ENCODE results near the gene SLC27A3. TPM values are rescaled to one million over a fixed set of nuclear protein-coding genes. Genes with fewer than 3 reads are reported as not detected.
A peak's percentile ranks its signal among the peaks of the same experiment; 100 is the strongest.

Gene SLC27A3
- polyA plus RNA-seq, 2 of the 4 experiments (the other 2 are of a cell fraction), result 1.3 to 2.1 TPM

GRCh38 chr1:153727463-153728304 is 47.5 kb upstream of the SLC27A3 start, which contains the start of gene INTS3 (continued):
- TF ChIP-seq, protein P1, sequence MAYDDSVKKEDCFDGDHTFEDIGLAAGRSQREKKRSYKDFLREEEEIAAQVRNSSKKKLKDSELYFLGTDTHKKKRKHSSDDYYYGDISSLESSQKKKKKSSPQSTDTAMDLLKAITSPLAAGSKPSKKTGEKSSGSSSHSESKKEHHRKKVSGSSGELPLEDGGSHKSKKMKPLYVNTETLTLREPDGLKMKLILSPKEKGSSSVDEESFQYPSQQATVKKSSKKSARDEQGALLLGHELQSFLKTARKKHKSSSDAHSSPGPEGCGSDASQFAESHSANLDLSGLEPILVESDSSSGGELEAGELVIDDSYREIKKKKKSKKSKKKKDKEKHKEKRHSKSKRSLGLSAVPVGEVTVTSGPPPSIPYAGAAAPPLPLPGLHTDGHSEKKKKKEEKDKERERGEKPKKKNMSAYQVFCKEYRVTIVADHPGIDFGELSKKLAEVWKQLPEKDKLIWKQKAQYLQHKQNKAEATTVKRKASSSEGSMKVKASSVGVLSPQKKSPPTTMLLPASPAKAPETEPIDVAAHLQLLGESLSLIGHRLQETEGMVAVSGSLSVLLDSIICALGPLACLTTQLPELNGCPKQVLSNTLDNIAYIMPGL (CRISPR knock-in tag; IDR thresholded peaks at IDR 0.05; ENCODE audit: borderline replicate concordance), result no peak
- TF ChIP-seq JUNB (IDR thresholded peaks at IDR 0.05) (no peak), FOXS1 (CRISPR knock-in tag; IDR thresholded peaks at IDR 0.05) (no peak), TP53 (CRISPR knock-in tag; IDR thresholded peaks at IDR 0.05) (no peak), HOXB5 (CRISPR knock-in tag; IDR thresholded peaks at IDR 0.05) (peak; percentile 69; the same call in 1 of the 2 replicates), MAX (IDR thresholded peaks at IDR 0.05) (peak; percentile 97), RFX5 (IDR thresholded peaks at IDR 0.05) (no peak), RCOR1 (IDR thresholded peaks at IDR 0.05; ENCODE audit: low read depth, low read length) (no peak), NPAS2 (CRISPR knock-in tag; IDR thresholded peaks at IDR 0.05; ENCODE audit: borderline replicate concordance) (no peak), RNF2 (IDR thresholded peaks at IDR 0.05; ENCODE audit: borderline replicate concordance, low read depth) (no peak), POLR2A (IDR thresholded peaks at IDR 0.05; ENCODE audit: low read length) (peak; percentile 84), ZNF302 (CRISPR knock-in tag; IDR thresholded peaks at IDR 0.05) (no peak), PBX3 (IDR thresholded peaks at IDR 0.05) (peak; percentile 94), HDAC2 (IDR thresholded peaks at IDR 0.05) (no peak), MAFK (IDR thresholded peaks at IDR 0.05; ENCODE audit: partially characterized antibody) (no peak), CEBPB (IDR thresholded peaks at IDR 0.05) (no peak), ESRRA (IDR thresholded peaks at IDR 0.05; ENCODE audit: borderline replicate concordance, low read length) (no peak), EP300 (IDR thresholded peaks at IDR 0.05) (no peak), GATA3 (IDR thresholded peaks at IDR 0.05; ENCODE audit: borderline replicate concordance) (no peak), CHD2 (IDR thresholded peaks at IDR 0.05; ENCODE audit: low read length, partially characterized antibody) (no peak), RARB (CRISPR knock-in tag; IDR thresholded peaks at IDR 0.05) (no peak), MYC (IDR thresholded peaks at IDR 0.05; ENCODE audit: borderline replicate concordance, low read length) (no peak), CHD4 (IDR thresholded peaks at IDR 0.05; ENCODE audit: borderline replicate concordance) (no peak), EHF (CRISPR knock-in tag; IDR thresholded peaks at IDR 0.05) (0 out of 2 replicates have a peak, but pooled peaks have one; percentile 14), NFE2L2 (conservative IDR thresholded peaks at IDR 0.05; ENCODE audit: low read length) (no peak), HES2 (IDR thresholded peaks at IDR 0.05) (no peak), CBX2 (IDR thresholded peaks at IDR 0.05; ENCODE audit: borderline replicate concordance, low read depth) (no peak), TFCP2L1 (CRISPR knock-in tag; IDR thresholded peaks at IDR 0.05) (no peak)
- TF ChIP-seq, protein P2, sequence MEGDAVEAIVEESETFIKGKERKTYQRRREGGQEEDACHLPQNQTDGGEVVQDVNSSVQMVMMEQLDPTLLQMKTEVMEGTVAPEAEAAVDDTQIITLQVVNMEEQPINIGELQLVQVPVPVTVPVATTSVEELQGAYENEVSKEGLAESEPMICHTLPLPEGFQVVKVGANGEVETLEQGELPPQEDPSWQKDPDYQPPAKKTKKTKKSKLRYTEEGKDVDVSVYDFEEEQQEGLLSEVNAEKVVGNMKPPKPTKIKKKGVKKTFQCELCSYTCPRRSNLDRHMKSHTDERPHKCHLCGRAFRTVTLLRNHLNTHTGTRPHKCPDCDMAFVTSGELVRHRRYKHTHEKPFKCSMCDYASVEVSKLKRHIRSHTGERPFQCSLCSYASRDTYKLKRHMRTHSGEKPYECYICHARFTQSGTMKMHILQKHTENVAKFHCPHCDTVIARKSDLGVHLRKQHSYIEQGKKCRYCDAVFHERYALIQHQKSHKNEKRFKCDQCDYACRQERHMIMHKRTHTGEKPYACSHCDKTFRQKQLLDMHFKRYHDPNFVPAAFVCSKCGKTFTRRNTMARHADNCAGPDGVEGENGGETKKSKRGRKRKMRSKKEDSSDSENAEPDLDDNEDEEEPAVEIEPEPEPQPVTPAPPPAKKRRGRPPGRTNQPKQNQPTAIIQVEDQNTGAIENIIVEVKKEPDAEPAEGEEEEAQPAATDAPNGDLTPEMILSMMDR (IDR thresholded peaks at IDR 0.05), result no peak
- TF ChIP-seq, protein P3, sequence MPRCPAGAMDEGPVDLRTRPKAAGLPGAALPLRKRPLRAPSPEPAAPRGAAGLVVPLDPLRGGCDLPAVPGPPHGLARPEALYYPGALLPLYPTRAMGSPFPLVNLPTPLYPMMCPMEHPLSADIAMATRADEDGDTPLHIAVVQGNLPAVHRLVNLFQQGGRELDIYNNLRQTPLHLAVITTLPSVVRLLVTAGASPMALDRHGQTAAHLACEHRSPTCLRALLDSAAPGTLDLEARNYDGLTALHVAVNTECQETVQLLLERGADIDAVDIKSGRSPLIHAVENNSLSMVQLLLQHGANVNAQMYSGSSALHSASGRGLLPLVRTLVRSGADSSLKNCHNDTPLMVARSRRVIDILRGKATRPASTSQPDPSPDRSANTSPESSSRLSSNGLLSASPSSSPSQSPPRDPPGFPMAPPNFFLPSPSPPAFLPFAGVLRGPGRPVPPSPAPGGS (IDR thresholded peaks at IDR 0.05), result peak; percentile 67; the same call in 2 of the 3 replicates
- TF ChIP-seq, protein P4, sequence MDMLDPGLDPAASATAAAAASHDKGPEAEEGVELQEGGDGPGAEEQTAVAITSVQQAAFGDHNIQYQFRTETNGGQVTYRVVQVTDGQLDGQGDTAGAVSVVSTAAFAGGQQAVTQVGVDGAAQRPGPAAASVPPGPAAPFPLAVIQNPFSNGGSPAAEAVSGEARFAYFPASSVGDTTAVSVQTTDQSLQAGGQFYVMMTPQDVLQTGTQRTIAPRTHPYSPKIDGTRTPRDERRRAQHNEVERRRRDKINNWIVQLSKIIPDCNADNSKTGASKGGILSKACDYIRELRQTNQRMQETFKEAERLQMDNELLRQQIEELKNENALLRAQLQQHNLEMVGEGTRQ (IDR thresholded peaks at IDR 0.05), result no peak
- TF ChIP-seq, protein P5, sequence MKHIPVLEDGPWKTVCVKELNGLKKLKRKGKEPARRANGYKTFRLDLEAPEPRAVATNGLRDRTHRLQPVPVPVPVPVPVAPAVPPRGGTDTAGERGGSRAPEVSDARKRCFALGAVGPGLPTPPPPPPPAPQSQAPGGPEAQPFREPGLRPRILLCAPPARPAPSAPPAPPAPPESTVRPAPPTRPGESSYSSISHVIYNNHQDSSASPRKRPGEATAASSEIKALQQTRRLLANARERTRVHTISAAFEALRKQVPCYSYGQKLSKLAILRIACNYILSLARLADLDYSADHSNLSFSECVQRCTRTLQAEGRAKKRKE (CRISPR knock-in tag; IDR thresholded peaks at IDR 0.05; ENCODE audit: low read depth), result 0 out of 2 replicates have a peak, but pooled peaks have one; percentile 48
